GM18951 (cell line): ENCODE data around the gene WBP1L.

Experiments used
- POLR2A ChIP-seq: IDR thresholded peaks from 4 replicates; pipeline ENCODE4 v1.6.1; 2011; ENCODE audit warnings: mild to moderate bottlenecking; ENCODE audit not compliant: insufficient read length, insufficient read depth; ENCODE audit errors: extremely low read depth
- in situ Hi-C: fragments of 300-500 bp; cut with MboI; formaldehyde crosslinking; loops from one replicate; pipeline ENCODE4 v1.12.0; 2022; ENCODE audit warnings: low sequenced_read_pairs, mixed read lengths, inconsistent platforms; ENCODE audit not compliant: unreplicated experiment

WBP1L gene

DNA sequence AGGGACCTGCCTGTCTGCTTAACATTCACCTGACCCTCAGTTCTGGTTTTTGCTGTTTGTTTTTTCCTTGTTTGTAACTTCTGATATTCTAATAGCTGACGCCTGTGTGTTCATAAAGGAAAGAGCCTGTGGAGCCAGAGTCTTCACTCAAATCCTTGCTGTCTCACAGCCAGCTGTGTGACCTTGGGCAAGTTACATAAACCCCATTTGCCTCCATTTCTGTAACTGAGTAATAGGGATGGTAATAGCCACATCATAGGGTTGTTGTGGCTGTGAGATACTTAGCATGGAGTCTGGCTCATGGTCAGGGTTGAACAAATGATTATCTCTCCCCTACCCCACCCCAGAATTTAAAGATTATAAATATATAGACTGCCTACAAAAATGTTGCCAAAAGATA is 27.0 kb downstream of the WBP1L start:
- in situ Hi-C loops, result no loop called here
- no peak for TF ChIP-seq POLR2A

DNA sequence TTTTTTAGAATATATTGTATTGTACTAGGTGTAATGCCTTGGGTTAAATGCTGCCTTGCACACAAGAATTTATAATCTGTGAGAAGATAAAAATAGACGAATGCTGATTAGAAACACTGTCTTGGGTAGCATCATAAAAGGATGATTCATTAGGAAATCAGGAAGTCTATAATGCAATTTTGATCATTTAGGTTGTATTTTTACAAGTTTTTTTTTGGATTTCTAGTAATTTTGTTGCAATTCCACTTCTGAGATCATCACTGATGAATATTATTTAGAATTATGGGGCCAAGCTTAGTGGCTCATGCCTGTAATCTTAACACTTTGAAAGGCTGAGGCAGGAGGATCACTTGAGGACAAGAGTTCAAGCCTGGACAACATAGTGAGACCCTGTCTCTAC is 29.6 kb downstream of the WBP1L start:
- in situ Hi-C loops, result no loop called here
- no peak for TF ChIP-seq POLR2A

DNA sequence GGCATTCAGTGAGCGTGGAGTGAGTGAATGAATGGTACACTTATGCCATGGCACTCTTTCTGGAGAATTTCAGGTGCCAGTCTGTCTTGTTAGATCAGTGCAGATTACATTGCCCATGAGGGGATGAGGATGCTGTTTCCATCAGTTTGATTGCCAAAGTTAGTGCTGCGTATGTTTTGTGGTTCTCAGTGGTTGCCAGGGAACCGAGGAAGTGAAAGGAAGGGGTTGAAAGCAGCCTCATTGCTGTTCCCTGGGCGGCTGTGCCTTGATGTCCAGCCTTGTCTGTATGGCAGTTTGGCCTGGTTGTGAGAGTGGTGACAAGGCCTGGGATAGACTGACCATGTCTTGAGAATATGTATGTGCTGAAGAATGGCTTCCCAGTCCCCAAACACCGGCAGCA is 30.2 kb downstream of the WBP1L start:
- no peak for TF ChIP-seq POLR2A
- in situ Hi-C loops, result no loop called here

DNA sequence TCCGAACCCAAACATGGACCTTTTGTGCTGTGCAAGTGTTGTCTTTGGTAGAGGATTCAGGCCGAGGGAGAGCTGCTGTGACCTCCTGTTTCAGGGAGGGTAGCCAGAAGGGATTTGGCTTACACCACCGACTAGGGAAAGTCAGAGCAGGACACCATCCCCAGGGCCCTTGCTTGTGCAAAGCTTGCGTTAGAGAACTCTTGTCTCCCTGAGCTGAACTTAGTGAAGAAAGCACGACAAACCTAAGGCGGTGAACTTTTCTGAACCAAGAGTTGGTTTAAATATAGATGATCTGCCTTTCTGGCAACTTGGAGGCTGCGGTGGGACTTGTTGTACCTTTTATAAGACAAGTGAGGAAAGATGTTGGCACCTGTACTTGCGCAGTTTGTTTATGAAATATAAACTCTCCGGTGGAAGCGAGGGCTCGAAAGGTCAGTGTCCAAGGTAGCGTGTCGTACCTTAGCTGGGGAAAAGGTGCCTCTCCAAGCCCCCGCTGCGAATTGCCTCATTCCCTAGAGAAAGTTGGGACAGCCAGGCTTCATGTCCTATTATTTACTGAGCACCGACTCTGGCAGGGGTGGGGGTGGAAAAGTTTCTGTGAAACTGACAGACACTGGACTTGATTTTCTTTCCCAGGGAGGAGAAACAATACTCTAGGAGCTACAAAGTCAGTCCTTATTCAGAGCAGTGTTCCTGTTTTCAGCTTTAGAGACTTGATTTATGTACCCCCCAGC is 31.6 kb downstream of the WBP1L start:
- in situ Hi-C loops, result no loop called here
- no peak for TF ChIP-seq POLR2A

DNA sequence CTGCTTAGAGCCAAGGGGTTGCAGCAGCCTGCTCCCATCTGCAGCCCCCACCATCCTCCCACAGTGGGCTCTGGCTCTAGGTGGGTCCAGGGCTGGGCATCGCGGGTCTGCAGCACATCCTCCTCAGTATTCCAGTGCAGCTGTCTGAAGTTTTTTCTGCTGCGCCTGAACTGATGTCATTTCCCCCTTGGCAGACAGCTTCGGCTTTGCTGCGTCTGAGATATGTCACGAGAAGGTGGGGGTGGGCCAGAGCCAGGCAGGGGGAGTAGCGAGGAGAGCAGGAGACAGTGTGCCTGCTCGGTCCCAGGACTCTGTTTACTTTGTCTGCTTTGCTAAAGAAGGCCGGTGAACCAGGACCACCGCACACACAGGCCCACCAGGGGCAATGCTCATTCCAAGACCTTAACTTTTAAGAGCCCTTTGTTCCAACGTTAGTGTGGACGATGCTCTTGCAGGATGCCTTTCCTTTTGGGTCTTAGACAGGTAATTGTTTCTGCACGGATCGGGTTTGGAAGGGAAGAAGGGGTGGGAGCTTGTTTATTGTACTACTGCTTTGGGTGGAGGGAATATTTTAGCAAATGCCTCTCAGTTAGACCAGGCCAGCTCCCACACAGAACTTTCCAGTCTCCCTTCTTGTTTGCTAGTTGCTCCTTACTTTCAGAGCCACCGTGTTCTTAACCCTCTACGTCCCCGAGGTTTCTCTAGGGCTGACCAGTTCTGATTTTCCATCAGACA is 32.4 kb downstream of the WBP1L start:
- in situ Hi-C loops, result no loop called here

DNA sequence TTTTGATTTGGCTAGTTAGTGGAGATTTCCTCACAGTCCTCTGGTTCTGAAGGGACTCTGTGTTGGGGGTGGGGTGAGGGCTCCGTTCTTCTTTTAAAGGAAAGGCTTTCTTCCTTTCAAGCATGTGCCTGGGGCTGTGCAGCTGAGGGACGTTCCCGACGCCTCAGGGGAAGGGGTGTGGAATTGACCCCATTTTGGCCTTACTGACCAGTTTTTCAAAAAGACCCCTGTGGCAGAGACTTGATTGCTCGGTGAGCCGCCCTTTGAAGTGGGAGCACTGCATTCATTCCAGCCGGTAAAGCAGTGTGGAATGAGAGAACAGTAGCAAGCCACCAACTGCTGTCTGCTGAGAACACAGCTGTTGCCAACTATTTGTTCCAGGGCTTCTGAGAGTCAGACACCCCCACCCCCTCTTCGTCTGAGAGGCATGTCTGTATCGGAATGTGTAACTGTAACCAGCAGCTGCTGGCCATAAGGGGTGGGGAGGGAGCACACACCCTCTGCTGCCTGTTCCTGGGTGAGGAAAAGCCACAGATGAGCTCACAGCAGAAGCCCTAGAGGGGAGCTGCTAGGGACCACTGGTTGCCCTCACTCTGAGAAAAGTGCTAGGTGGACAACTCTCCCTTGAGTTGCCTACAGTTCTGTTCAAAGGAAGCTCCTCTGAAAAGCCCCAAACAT is 33.2 kb downstream of the WBP1L start:
- in situ Hi-C loops, result no loop called here

More for the DNA sequence above, 32.4 kb downstream of the WBP1L start:
- TF ChIP-seq POLR2A, result no peak

DNA sequence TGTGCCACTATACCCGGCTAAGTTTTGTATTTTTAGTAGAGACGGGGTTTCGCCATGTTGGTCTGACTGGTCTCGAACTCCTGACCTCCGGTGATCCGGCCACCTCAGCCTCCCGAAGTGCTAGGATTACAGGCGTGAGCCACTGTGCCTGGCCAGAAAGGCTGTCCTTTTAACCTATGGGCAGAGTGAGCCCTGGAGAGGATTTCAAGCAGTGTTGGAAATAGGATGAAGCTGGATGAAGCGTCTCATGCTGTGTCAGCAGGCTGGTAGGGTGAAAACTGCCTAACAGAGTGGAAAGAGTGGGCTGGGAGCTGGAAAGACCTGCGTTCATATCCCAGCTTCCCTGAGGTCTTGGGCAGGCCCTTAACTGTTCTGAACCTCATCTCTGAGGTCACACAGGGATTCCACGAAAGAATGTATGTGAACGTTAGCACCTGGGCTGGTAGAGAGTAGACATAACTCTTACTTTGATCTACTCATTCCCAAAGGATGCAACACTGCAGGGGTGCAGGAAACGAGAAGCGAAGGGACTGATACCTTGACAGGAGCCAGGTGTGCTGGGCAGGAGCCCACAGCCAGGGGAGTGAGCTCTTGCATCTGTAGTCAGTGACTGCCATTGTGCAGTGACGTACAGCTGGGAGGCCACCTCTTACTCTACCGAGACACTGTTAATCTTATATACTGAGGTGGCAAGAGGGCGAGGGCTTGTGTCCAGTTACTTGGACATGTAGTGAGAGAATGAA is 34.1 kb downstream of the WBP1L start:
- in situ Hi-C loops, result no loop called here
- TF ChIP-seq POLR2A, result no peak

More for the DNA sequence above, 33.2 kb downstream of the WBP1L start:
- no peak for TF ChIP-seq POLR2A

DNA sequence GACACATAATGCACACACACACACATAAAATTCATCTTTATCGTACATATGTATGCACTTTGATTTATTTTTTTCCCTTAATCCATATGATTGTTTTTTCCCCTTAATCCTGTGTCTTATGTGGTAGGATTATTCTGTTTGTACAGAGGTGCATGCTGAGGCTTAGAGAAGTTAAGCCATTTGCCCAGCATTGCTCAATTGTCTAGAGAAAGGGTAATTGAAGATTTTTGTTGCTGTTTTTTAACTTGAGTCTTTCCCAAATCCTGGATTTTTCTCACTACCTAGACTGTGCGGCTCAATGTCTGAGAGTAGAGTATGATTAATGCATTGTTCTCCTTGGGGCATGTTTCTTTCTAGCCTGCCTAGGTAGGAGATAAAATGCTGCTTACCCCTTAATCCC is 35.0 kb downstream of the WBP1L start:
- in situ Hi-C loops, result no loop called here
- no peak for TF ChIP-seq POLR2A

DNA sequence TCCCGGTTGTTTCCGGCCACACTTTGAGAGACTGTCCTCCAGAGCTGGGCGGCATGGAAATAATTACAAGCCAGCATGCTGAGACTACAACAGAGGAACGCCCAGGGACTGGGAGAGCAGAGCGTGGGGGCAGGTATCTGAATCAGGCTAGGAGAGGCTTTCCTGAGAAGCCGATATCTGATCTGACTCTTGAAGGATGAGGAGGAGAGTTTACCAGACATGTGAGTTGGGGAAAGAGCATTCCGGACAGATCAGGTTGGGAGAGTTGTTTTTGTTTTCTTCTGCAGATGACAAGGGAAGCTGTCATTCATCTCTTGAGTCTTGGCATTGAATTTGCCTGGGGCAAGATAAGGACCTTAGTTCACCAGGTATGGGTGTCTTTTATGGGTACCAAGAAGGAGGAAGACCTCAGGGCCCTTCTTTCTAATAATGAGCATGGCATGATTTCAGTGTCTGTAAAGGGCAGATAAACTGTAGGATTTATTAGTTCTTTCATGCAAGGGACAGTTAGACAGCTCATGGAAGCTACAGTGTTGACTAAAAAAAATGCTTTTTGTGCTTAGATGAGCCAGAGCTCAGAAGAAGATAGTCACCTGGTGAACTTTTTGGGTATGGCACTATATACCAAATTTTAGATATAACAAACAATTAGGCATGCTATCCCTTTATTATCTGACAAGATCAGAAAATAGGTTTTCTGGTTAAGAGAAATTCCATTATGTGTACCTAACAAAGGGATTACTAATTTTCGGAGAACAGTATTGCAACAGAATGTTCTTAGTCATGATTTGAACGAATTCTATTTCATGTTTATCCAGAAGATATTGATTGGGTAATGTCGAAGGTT is 36.2 kb downstream of the WBP1L start:
- TF ChIP-seq POLR2A, result no peak
- in situ Hi-C loops, result no loop called here

DNA sequence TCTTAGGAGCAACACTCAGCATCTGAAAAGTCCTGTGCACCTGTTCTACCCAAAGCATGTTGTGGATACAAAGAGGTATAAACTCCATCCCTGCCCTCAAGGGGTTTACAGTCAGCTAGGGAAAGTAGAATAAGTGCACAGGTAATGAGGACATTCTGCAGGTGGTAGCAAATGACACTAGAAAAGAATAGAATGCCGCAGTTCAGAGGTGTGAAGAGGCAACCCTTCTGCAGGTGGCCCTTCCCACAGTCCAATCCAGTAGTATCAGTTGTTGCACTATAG is 36.7 kb downstream of the WBP1L start:
- in situ Hi-C loops, result no loop called here
- TF ChIP-seq POLR2A, result no peak

DNA sequence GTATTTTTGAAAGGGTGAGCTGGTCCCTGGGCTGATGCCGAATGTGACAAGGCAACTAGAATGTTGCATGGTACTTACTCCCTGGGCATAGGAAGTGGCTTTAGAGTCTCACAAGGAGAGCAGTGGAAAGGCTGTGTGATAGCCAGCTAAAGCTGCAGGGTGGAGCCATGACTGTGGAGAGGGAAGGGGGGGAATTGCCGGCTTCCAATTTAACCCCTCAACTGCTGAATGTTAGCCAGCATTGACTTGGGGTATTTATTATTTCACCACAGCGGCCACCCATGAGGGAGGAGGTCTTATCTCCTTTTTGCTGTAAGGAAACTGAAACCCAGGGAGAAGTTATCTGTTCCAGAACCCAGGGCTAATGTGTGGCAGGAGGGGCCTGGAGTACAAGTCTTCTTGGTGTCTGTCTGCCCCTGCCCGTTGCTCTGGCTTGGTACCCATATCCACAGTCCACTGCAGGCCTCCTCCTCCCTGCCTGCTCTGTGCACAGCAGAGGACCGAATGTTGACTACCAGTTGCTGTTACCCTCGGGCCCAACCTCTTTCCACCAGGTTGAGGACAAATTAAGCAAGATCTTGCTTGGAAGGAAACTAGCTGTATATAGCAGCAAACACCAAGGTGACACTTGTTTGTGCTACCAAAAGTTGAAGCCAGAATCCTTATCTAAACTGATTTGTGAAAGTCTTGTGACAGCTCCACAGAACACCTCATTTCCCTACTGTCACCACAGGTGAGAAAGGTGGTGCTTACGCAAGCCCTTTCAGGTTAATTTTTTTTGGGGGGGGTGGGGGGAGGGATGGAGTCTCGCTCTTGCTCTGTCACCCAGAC is 37.6 kb downstream of the WBP1L start:
- in situ Hi-C loops, result no loop called here
- TF ChIP-seq POLR2A, result no peak
